Measurements from ENCODE around the gene CYP4X1. TPM values are rescaled to one million over a fixed set of nuclear protein-coding genes. Genes with fewer than 3 reads are reported as not detected.
"Not testable (repeated sequence)": the region's sequence is repeated elsewhere in the genome, so short reads cannot be mapped to it uniquely, and the experiment has no call there.

The CYP4X1 gene
- total RNA-seq, result not detected
- polyA plus RNA-seq, result not detected
- total RNA-seq, result not detected

DNA sequence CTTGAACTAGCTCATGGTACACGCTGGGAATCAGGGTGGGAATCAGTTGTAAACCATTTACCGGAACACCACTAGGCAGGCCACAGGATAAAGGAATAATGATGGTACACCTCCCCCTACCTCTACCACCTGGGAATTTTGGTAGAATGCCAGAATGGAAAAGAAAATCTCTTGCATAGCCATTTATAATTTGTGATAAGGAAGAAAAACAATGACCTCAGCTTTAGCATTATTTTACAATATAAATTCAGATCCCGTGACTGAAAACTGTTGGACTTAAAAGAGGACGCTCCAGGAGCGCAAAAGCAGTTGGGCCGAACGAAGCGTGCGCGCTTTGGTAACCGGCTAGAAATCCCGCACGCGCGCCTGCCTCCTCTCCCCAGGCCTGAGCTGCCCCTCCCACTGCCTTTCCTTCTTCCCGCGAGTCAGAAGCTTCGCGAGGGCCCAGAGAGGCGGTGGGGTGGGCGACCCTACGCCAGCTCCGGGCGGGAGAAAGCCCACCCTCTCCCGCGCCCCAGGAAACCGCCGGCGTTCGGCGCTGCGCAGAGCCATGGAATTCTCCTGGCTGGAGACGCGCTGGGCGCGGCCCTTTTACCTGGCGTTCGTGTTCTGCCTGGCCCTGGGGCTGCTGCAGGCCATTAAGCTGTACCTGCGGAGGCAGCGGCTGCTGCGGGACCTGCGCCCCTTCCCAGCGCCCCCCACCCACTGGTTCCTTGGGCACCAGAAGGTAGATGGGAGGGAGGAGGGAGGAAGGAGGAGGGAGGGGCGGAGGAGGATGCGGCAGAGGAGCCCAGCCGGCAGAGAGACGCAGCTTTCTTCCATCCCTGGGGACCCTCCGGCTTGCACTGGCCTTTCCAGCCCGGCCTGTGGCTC, at the start of gene CYP4X1:
TSS of gene CYP4X1 (plus strand) at position 402 of the 873 bp plus-strand sequence. CDS start at position 551, 149 bp downstream.
- ChIA-PET CTCF (no interaction called here), POLR2A (no interaction called here)
- H3K27ac Mint-ChIP-seq, result no peak within 1 kb of the TSS
- H3K27me3 Mint-ChIP-seq, result peaks cover 38 to 63% (median 46%) of the 10 kb centered on the region in 5 donors
- DNase-seq (no peak), ATAC-seq (no peak)
- no peaks in the 10 kb centered on the region for H3K9me3 ChIP-seq (ENCODE audit: control insufficient read depth in 2 of 3, low read length in 3 of 3)
- H3K36me3 Mint-ChIP-seq, result no peaks in the 10 kb centered on the region
- peaks cover 0 to 4% (median 0%) of the 10 kb centered on the region in 7 donors for H3K4me1 Mint-ChIP-seq
- H3K27ac ChIP-seq (ENCODE audit: low read depth, low read length), result no peak within 1 kb of the TSS
- peaks cover 0 to 3% (median 0%) of the 10 kb centered on the region in 11 donors for H3K9me3 Mint-ChIP-seq
- intact Hi-C loops (cut with micrococcal nuclease), result no loop called here
- no peaks in the 10 kb centered on the region for H3K4me1 ChIP-seq (ENCODE audit: control insufficient read depth in 2 of 2, insufficient read depth in 2 of 2, low read length in 2 of 2)
- H3K4me3 ChIP-seq (ENCODE audit: low read length), result no peak within 1 kb of the TSS
- H3K4me3 Mint-ChIP-seq, result no peak within 1 kb of the TSS
- no peaks in the 10 kb centered on the region for H3K27me3 ChIP-seq (ENCODE audit: control insufficient read depth in 2 of 2, insufficient read depth in 2 of 2, low read length in 2 of 2)
- no peaks in the 10 kb centered on the region for H3K36me3 ChIP-seq (ENCODE audit: control insufficient read depth in 2 of 3, insufficient read depth in 3 of 3, low read length in 3 of 3)

- no peak overlapping the region for H3K4me3 Mint-ChIP-seq
- H3K9me3 Mint-ChIP-seq, result peaks cover 0 to 30% (median 5%) of the 10 kb centered on the region in 11 donors
- intact Hi-C loops (cut with micrococcal nuclease), result no loop called here
- ATAC-seq (no peak), DNase-seq (no peak)
- ChIA-PET POLR2A (no interaction called here), CTCF (interaction anchor here (0.7 kb wide), 1 partner anchor 159 kb away, joined by 3 read pairs; no protein-coding TSS in a partner anchor)
- H3K4me3 ChIP-seq (ENCODE audit: low read length), result no peak overlapping the region
- H3K36me3 ChIP-seq (ENCODE audit: control insufficient read depth in 2 of 3, insufficient read depth in 3 of 3, low read length in 3 of 3), result no peaks in the 10 kb centered on the region
- no peaks in the 10 kb centered on the region for H3K9me3 ChIP-seq (ENCODE audit: control insufficient read depth in 2 of 3, low read length in 3 of 3)
- no peaks in the 10 kb centered on the region for H3K36me3 Mint-ChIP-seq
- no peaks in the 10 kb centered on the region for H3K4me1 Mint-ChIP-seq
- no peak overlapping the region for H3K27ac Mint-ChIP-seq
- no peak overlapping the region for H3K27ac ChIP-seq (ENCODE audit: low read depth, low read length)
- H3K27me3 Mint-ChIP-seq, result peaks cover 10 to 42% (median 33%) of the 10 kb centered on the region in 5 donors
- no peaks in the 10 kb centered on the region for H3K27me3 ChIP-seq (ENCODE audit: control insufficient read depth in 2 of 2, insufficient read depth in 2 of 2, low read length in 2 of 2)
- no peaks in the 10 kb centered on the region for H3K4me1 ChIP-seq (ENCODE audit: control insufficient read depth in 2 of 2, insufficient read depth in 2 of 2, low read length in 2 of 2)
Measured at GRCh38 chr1:46983166-46983829, 40.2 kb upstream of the CYP4X1 start.

GRCh38 chr1:46983830-46984586, 39.5 kb upstream of the CYP4X1 start:
- ChIA-PET CTCF (interaction anchor here (0.7 kb wide), 1 partner anchor 160 kb away, joined by 3 read pairs; no protein-coding TSS in a partner anchor), POLR2A (no interaction called here)
- H3K27ac Mint-ChIP-seq, result no peak overlapping the region
- Histone ChIP-seq H3K36me3 (ENCODE audit: control insufficient read depth in 2 of 3, insufficient read depth in 3 of 3, low read length in 3 of 3) (no peaks in the 10 kb centered on the region), H3K4me1 (ENCODE audit: control insufficient read depth in 2 of 2, insufficient read depth in 2 of 2, low read length in 2 of 2) (no peaks in the 10 kb centered on the region), H3K27ac (ENCODE audit: low read depth, low read length) (no peak overlapping the region), H3K9me3 (ENCODE audit: control insufficient read depth in 2 of 3, low read length in 3 of 3) (no peaks in the 10 kb centered on the region), H3K4me3 (ENCODE audit: low read length) (no peak overlapping the region), H3K27me3 (ENCODE audit: control insufficient read depth in 2 of 2, insufficient read depth in 2 of 2, low read length in 2 of 2) (no peaks in the 10 kb centered on the region)
- H3K27me3 Mint-ChIP-seq, result peaks cover 10 to 36% (median 29%) of the 10 kb centered on the region in 5 donors
- no peaks in the 10 kb centered on the region for H3K36me3 Mint-ChIP-seq
- ATAC-seq (no peak), DNase-seq (no peak)
- intact Hi-C loops (cut with micrococcal nuclease), result no loop called here
- no peaks in the 10 kb centered on the region for H3K4me1 Mint-ChIP-seq
- no peak overlapping the region for H3K4me3 Mint-ChIP-seq
- peaks cover 0 to 23% (median 5%) of the 10 kb centered on the region in 11 donors for H3K9me3 Mint-ChIP-seq

DNA sequence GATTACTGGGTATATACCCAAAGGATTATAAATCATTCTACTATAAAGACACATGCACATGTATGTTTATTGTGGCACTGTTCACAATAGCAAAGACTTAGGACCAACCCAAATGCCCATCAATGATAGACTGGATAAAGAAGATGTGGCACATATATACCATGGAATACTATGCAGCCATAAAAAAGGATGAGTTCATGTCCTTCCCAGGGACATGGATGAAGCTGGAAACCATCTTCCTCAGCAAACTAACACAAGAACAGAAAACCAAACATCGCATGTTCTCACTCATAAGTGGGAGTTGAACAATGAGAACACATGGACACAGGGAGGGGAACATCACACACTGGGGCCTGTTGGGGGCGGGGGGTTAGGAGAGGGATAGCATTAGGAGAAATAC, 32.9 kb upstream of the CYP4X1 start:
- H3K36me3 ChIP-seq (ENCODE audit: control insufficient read depth in 2 of 3, insufficient read depth in 3 of 3, low read length in 3 of 3); H3K4me1 Mint-ChIP-seq; intact Hi-C loops (cut with micrococcal nuclease); H3K4me1 ChIP-seq (ENCODE audit: control insufficient read depth in 2 of 2, insufficient read depth in 2 of 2, low read length in 2 of 2); H3K9me3 ChIP-seq (ENCODE audit: control insufficient read depth in 2 of 3, low read length in 3 of 3); H3K27ac ChIP-seq (ENCODE audit: low read depth, low read length); CTCF ChIA-PET; H3K27ac Mint-ChIP-seq; DNase-seq; H3K36me3 Mint-ChIP-seq; H3K27me3 ChIP-seq (ENCODE audit: control insufficient read depth in 2 of 2, insufficient read depth in 2 of 2, low read length in 2 of 2); H3K4me3 ChIP-seq (ENCODE audit: low read length); H3K4me3 Mint-ChIP-seq; ATAC-seq; POLR2A ChIA-PET: not testable (repeated sequence)
- Mint-ChIP-seq H3K27me3 (peaks cover 0 to 21% (median 5%) of the 10 kb centered on the region in 5 donors), H3K9me3 (peaks cover 0 to 18% (median 0%) of the 10 kb centered on the region in 11 donors)

DNA sequence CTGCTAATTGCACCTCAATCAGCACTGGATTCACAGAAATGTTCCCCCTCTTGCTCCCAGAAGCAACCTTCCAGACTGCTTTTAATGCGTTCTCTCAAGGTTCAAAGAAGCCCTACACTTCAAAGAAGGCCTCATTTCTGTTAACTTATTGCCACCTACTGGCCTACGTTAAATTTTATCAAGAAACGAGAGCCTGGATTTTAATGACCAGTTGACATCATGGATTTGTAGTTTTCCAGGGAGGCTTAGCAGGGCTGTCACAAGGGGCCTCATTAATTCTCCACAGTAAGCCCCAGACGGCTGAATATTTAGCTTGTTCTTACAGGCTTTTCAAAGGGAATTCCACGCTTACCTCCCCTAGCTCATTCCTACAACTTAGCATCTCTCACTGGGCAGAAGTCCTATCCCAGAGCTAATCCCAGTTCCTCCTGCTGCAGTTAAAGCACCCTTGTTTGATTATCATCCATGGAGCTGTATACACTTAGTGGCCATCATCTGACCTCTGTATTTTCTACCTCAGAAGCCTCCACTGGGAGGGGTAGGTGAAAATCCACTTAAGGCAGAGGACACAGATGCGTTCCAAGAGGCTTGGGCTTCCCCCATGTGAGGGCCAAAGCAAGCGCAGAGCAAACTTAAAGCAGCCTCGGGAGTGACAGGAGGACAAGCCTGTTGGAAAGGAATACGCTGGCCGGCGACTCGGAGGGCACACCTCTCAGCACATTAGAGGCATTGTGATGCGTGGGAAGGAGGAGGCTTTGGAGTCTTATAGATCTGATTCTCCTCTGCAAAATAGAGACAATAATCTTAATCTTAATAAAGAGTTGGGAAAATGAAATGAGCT, 32.2 kb upstream of the CYP4X1 start:
- POLR2A ChIA-PET, result no interaction called here
- Mint-ChIP-seq H3K4me3 (no peak overlapping the region), H3K36me3 (no peaks in the 10 kb centered on the region), H3K27ac (no peak overlapping the region), H3K27me3 (peaks cover 5 to 20% (median 13%) of the 10 kb centered on the region in 5 donors), H3K4me1 (no peaks in the 10 kb centered on the region), H3K9me3 (peaks cover 0 to 13% (median 0%) of the 10 kb centered on the region in 11 donors)
- no peak for DNase-seq
- H3K4me3 ChIP-seq (ENCODE audit: low read length), result no peak overlapping the region
- no peaks in the 10 kb centered on the region for H3K4me1 ChIP-seq (ENCODE audit: control insufficient read depth in 2 of 2, insufficient read depth in 2 of 2, low read length in 2 of 2)
- no peak for ATAC-seq
- intact Hi-C loops (cut with micrococcal nuclease), result no loop called here
- CTCF ChIA-PET, result no interaction called here
- no peaks in the 10 kb centered on the region for H3K27me3 ChIP-seq (ENCODE audit: control insufficient read depth in 2 of 2, insufficient read depth in 2 of 2, low read length in 2 of 2)
- H3K27ac ChIP-seq (ENCODE audit: low read depth, low read length), result no peak overlapping the region
- H3K9me3 ChIP-seq (ENCODE audit: control insufficient read depth in 2 of 3, low read length in 3 of 3), result no peaks in the 10 kb centered on the region
- H3K36me3 ChIP-seq (ENCODE audit: control insufficient read depth in 2 of 3, insufficient read depth in 3 of 3, low read length in 3 of 3), result no peaks in the 10 kb centered on the region

GRCh38 chr1:46996659-46997281, 26.7 kb upstream of the CYP4X1 start:
- ChIA-PET CTCF (no interaction called here), POLR2A (no interaction called here)
- no peak overlapping the region for H3K27ac Mint-ChIP-seq
- Histone ChIP-seq H3K27ac (ENCODE audit: low read depth, low read length) (no peak overlapping the region), H3K27me3 (ENCODE audit: control insufficient read depth in 2 of 2, insufficient read depth in 2 of 2, low read length in 2 of 2) (no peaks in the 10 kb centered on the region), H3K4me3 (ENCODE audit: low read length) (no peak overlapping the region), H3K4me1 (ENCODE audit: control insufficient read depth in 2 of 2, insufficient read depth in 2 of 2, low read length in 2 of 2) (no peaks in the 10 kb centered on the region), H3K9me3 (ENCODE audit: control insufficient read depth in 2 of 3, low read length in 3 of 3) (no peaks in the 10 kb centered on the region), H3K36me3 (ENCODE audit: control insufficient read depth in 2 of 3, insufficient read depth in 3 of 3, low read length in 3 of 3) (no peaks in the 10 kb centered on the region)
- H3K27me3 Mint-ChIP-seq, result peaks cover 28 to 54% (median 46%) of the 10 kb centered on the region in 5 donors
- DNase-seq (no peak), ATAC-seq (no peak)
- H3K36me3 Mint-ChIP-seq, result no peaks in the 10 kb centered on the region
- H3K4me3 Mint-ChIP-seq, result no peak overlapping the region
- H3K9me3 Mint-ChIP-seq, result peaks cover 0 to 4% (median 0%) of the 10 kb centered on the region in 11 donors
- intact Hi-C loops (cut with micrococcal nuclease), result no loop called here
- no peaks in the 10 kb centered on the region for H3K4me1 Mint-ChIP-seq
